Measurements from ENCODE around the gene ZBTB46. TPM values are rescaled to one million over a fixed set of nuclear protein-coding genes. Genes with fewer than 3 reads are reported as not detected.

Gene ZBTB46
- total and polyA plus RNA-seq, 4 donors, result 0.50 to 22.7 (median 9.7) TPM

- Histone ChIP-seq H3K4me1 (ENCODE audit: control insufficient read depth in 1 of 2, insufficient read depth in 2 of 2, low read length in 2 of 2) (no peaks in the 10 kb centered on the region), H3K27me3 (ENCODE audit: control insufficient read depth in 1 of 2, insufficient read depth in 2 of 2, low read length in 1 of 2) (no peaks in the 10 kb centered on the region), H3K4me3 (ENCODE audit: low read length in 2 of 2) (no peak overlapping the region), H3K27ac (ENCODE audit: low read depth in 1 of 2, low read length in 2 of 2) (no peak overlapping the region), H3K9me3 (ENCODE audit: control insufficient read depth, low read length) (no peaks in the 10 kb centered on the region), H3K36me3 (ENCODE audit: control insufficient read depth in 1 of 2, insufficient read depth in 2 of 2, low read length in 1 of 2) (no peaks in the 10 kb centered on the region)
- intact Hi-C loops (cut with DNase I), result loop anchor here in 1 of 2 donors (10.0 kb wide), 1 partner anchor 236 kb away; the partner anchor contains the start of gene PTK6
- 91 to 93% methylated on average over 47 to 52 of the region's 52 CpGs for WGBS, 2 donors
- no peak for DNase-seq
- no peak for ATAC-seq (ENCODE audit: low FRiP score)
These were observed 59.9 kb downstream of the ZBTB46 start for GRCh38 chr20:63771046-63771707.

GRCh38 chr20:63769891-63770474, 61.1 kb downstream of the ZBTB46 start:
- DNase-seq, result no peak
- Histone ChIP-seq H3K27ac (ENCODE audit: low read depth in 1 of 2, low read length in 2 of 2) (no peak overlapping the region), H3K4me1 (ENCODE audit: control insufficient read depth in 1 of 2, insufficient read depth in 2 of 2, low read length in 2 of 2) (no peaks in the 10 kb centered on the region), H3K4me3 (ENCODE audit: low read length in 2 of 2) (no peak overlapping the region), H3K36me3 (ENCODE audit: control insufficient read depth in 1 of 2, insufficient read depth in 2 of 2, low read length in 1 of 2) (no peaks in the 10 kb centered on the region), H3K9me3 (ENCODE audit: control insufficient read depth, low read length) (no peaks in the 10 kb centered on the region), H3K27me3 (ENCODE audit: control insufficient read depth in 1 of 2, insufficient read depth in 2 of 2, low read length in 1 of 2) (no peaks in the 10 kb centered on the region)
- intact Hi-C loops (cut with DNase I), result loop anchor here in 1 of 2 donors (10.0 kb wide), 1 partner anchor 235 kb away; the partner anchor contains the start of gene PTK6
- WGBS, 2 donors, result 93% methylated on average over 31 of the region's 31 CpGs
- ATAC-seq (ENCODE audit: low FRiP score), result no peak

- H3K27me3 ChIP-seq (ENCODE audit: control insufficient read depth in 1 of 2, insufficient read depth in 2 of 2, low read length in 1 of 2), result no peaks in the 10 kb centered on the region
- H3K36me3 ChIP-seq (ENCODE audit: control insufficient read depth in 1 of 2, insufficient read depth in 2 of 2, low read length in 1 of 2), result no peaks in the 10 kb centered on the region
- H3K27ac ChIP-seq (ENCODE audit: low read depth in 1 of 2, low read length in 2 of 2), result no peak overlapping the region
- no peaks in the 10 kb centered on the region for H3K4me1 ChIP-seq (ENCODE audit: control insufficient read depth in 1 of 2, insufficient read depth in 2 of 2, low read length in 2 of 2)
- intact Hi-C loops (cut with DNase I), result no loop called here
- WGBS, 2 donors, result 94 to 95% methylated on average over 26 of the region's 26 CpGs
- H3K4me3 ChIP-seq (ENCODE audit: low read length in 2 of 2), result no peak overlapping the region
- no peaks in the 10 kb centered on the region for H3K9me3 ChIP-seq (ENCODE audit: control insufficient read depth, low read length)
- DNase-seq, result no peak
- ATAC-seq (ENCODE audit: low FRiP score), result no peak
These were observed 62.2 kb downstream of the ZBTB46 start for GRCh38 chr20:63768591-63769515.

- no peak overlapping the region for H3K27ac ChIP-seq (ENCODE audit: low read depth in 1 of 2, low read length in 2 of 2)
- no peaks in the 10 kb centered on the region for H3K36me3 ChIP-seq (ENCODE audit: control insufficient read depth in 1 of 2, insufficient read depth in 2 of 2, low read length in 1 of 2)
- no peak for ATAC-seq (ENCODE audit: low FRiP score)
- H3K9me3 ChIP-seq (ENCODE audit: control insufficient read depth, low read length), result no peaks in the 10 kb centered on the region
- H3K27me3 ChIP-seq (ENCODE audit: control insufficient read depth in 1 of 2, insufficient read depth in 2 of 2, low read length in 1 of 2), result no peaks in the 10 kb centered on the region
- no peaks in the 10 kb centered on the region for H3K4me1 ChIP-seq (ENCODE audit: control insufficient read depth in 1 of 2, insufficient read depth in 2 of 2, low read length in 2 of 2)
- H3K4me3 ChIP-seq (ENCODE audit: low read length in 2 of 2), result no peak overlapping the region
- DNase-seq, result no peak
- WGBS, 2 donors, result 93% methylated on average over 7 of the region's 7 CpGs
- intact Hi-C loops (cut with DNase I), result no loop called here
These were observed 63.2 kb downstream of the ZBTB46 start for GRCh38 chr20:63767886-63768285.

- Histone ChIP-seq H3K27ac (ENCODE audit: low read depth in 1 of 2, low read length in 2 of 2) (no peak overlapping the region), H3K9me3 (ENCODE audit: control insufficient read depth, low read length) (no peaks in the 10 kb centered on the region), H3K27me3 (ENCODE audit: control insufficient read depth in 1 of 2, insufficient read depth in 2 of 2, low read length in 1 of 2) (no peaks in the 10 kb centered on the region), H3K4me3 (ENCODE audit: low read length in 2 of 2) (no peak overlapping the region), H3K4me1 (ENCODE audit: control insufficient read depth in 1 of 2, insufficient read depth in 2 of 2, low read length in 2 of 2) (no peaks in the 10 kb centered on the region), H3K36me3 (ENCODE audit: control insufficient read depth in 1 of 2, insufficient read depth in 2 of 2, low read length in 1 of 2) (no peaks in the 10 kb centered on the region)
- intact Hi-C loops (cut with DNase I), result no loop called here
- no peak for DNase-seq
- 89% methylated on average over 18 of the region's 18 CpGs for WGBS, 2 donors
- no peak for ATAC-seq (ENCODE audit: low FRiP score)
These were observed 63.6 kb downstream of the ZBTB46 start for GRCh38 chr20:63767456-63767855.

- no peak for DNase-seq
- Histone ChIP-seq H3K36me3 (ENCODE audit: control insufficient read depth in 1 of 2, insufficient read depth in 2 of 2, low read length in 1 of 2) (no peaks in the 10 kb centered on the region), H3K9me3 (ENCODE audit: control insufficient read depth, low read length) (no peaks in the 10 kb centered on the region), H3K27me3 (ENCODE audit: control insufficient read depth in 1 of 2, insufficient read depth in 2 of 2, low read length in 1 of 2) (no peaks in the 10 kb centered on the region), H3K4me1 (ENCODE audit: control insufficient read depth in 1 of 2, insufficient read depth in 2 of 2, low read length in 2 of 2) (no peaks in the 10 kb centered on the region), H3K4me3 (ENCODE audit: low read length in 2 of 2) (no peak overlapping the region), H3K27ac (ENCODE audit: low read depth in 1 of 2, low read length in 2 of 2) (no peak overlapping the region)
- no peak for ATAC-seq (ENCODE audit: low FRiP score)
- 96 to 97% methylated on average over 37 to 38 of the region's 38 CpGs for WGBS, 2 donors
- intact Hi-C loops (cut with DNase I), result no loop called here
These were observed 64.2 kb downstream of the ZBTB46 start for GRCh38 chr20:63766695-63767426.

GRCh38 chr20:63765902-63766301, 65.2 kb downstream of the ZBTB46 start:
- no peaks in the 10 kb centered on the region for H3K27me3 ChIP-seq (ENCODE audit: control insufficient read depth in 1 of 2, insufficient read depth in 2 of 2, low read length in 1 of 2)
- H3K27ac ChIP-seq (ENCODE audit: low read depth in 1 of 2, low read length in 2 of 2), result no peak overlapping the region
- intact Hi-C loops (cut with DNase I), result no loop called here
- H3K9me3 ChIP-seq (ENCODE audit: control insufficient read depth, low read length), result no peaks in the 10 kb centered on the region
- no peaks in the 10 kb centered on the region for H3K4me1 ChIP-seq (ENCODE audit: control insufficient read depth in 1 of 2, insufficient read depth in 2 of 2, low read length in 2 of 2)
- DNase-seq (no peak), ATAC-seq (ENCODE audit: low FRiP score) (no peak)
- H3K4me3 ChIP-seq (ENCODE audit: low read length in 2 of 2), result no peak overlapping the region
- no peaks in the 10 kb centered on the region for H3K36me3 ChIP-seq (ENCODE audit: control insufficient read depth in 1 of 2, insufficient read depth in 2 of 2, low read length in 1 of 2)
- 89 to 90% methylated on average over 7 of the region's 7 CpGs for whole genome bisulfite sequencing, 2 donors

- H3K4me1 ChIP-seq (ENCODE audit: control insufficient read depth in 1 of 2, insufficient read depth in 2 of 2, low read length in 2 of 2), result no peaks in the 10 kb centered on the region
- H3K4me3 ChIP-seq (ENCODE audit: low read length in 2 of 2), result no peak overlapping the region
- no peak for DNase-seq
- H3K9me3 ChIP-seq (ENCODE audit: control insufficient read depth, low read length), result no peaks in the 10 kb centered on the region
- 85 to 88% methylated on average over 16 of the region's 16 CpGs for WGBS, 2 donors
- no peak overlapping the region for H3K27ac ChIP-seq (ENCODE audit: low read depth in 1 of 2, low read length in 2 of 2)
- no peaks in the 10 kb centered on the region for H3K36me3 ChIP-seq (ENCODE audit: control insufficient read depth in 1 of 2, insufficient read depth in 2 of 2, low read length in 1 of 2)
- no peak for ATAC-seq (ENCODE audit: low FRiP score)
- intact Hi-C loops (cut with DNase I), result no loop called here
- no peaks in the 10 kb centered on the region for H3K27me3 ChIP-seq (ENCODE audit: control insufficient read depth in 1 of 2, insufficient read depth in 2 of 2, low read length in 1 of 2)
These were observed 65.8 kb downstream of the ZBTB46 start for GRCh38 chr20:63765082-63765873.

Measured in aorta (tissue), 5 donors.